HEK293T (cell line): ENCODE results near the gene NT5M.

ENCODE experiments used
- BHLHE40 ChIP-seq: fragments of 450-650 bp; IDR thresholded peaks from 2 replicates; pipeline ENCODE4 v1.6.1; 2016; ENCODE audit warnings: mild to moderate bottlenecking, moderate library complexity, borderline replicate concordance
- CTBP1 ChIP-seq: fragments of 450-650 bp; IDR thresholded peaks from 2 replicates; pipeline ENCODE4 v1.6.1; 2016; ENCODE audit warnings: borderline replicate concordance
- FOXA1 ChIP-seq: fragments of 450-650 bp; IDR thresholded peaks from 2 replicates; pipeline ENCODE4 v1.6.1; 2016; ENCODE audit warnings: mild to moderate bottlenecking
- FOXK2 ChIP-seq: fragments of 450-650 bp; IDR thresholded peaks from 2 replicates; pipeline ENCODE4 v1.6.1; 2016; ENCODE audit warnings: mild to moderate bottlenecking
- FOXM1 ChIP-seq: fragments of 450-650 bp; IDR thresholded peaks from 2 replicates; pipeline ENCODE4 v1.6.1; 2017; ENCODE audit warnings: mild to moderate bottlenecking, borderline replicate concordance
- HDGF ChIP-seq: fragments of 450-650 bp; IDR thresholded peaks from 2 replicates; pipeline ENCODE4 v1.6.1; 2017; ENCODE audit warnings: antibody characterized with exemption, borderline replicate concordance
- L3MBTL2 ChIP-seq: fragments of 450-650 bp; conservative IDR thresholded peaks from 2 replicates; pipeline ENCODE4 v1.6.1; 2016; ENCODE audit warnings: mild to moderate bottlenecking
- PKNOX1 ChIP-seq: fragments of 450-650 bp; IDR thresholded peaks from 2 replicates; pipeline ENCODE4 v1.6.1; 2016
- SP1 ChIP-seq: fragments of 450-650 bp; IDR thresholded peaks from 2 replicates; pipeline ENCODE4 v1.6.1; 2017
- SUZ12 ChIP-seq: fragments of 450-650 bp; IDR thresholded peaks from 2 replicates; pipeline ENCODE4 v1.6.1; 2016; ENCODE audit warnings: mild to moderate bottlenecking

GRCh38 chr17:17325228-17325627 lies 22.1 kb downstream of the NT5M start:
- TF ChIP-seq HDGF (no peak), FOXA1 (no peak), CTBP1 (no peak), L3MBTL2 (no peak), BHLHE40 (no peak), SUZ12 (no peak), FOXM1 (no peak), SP1 (no peak), PKNOX1 (no peak), FOXK2 (no peak)
